ENCODE results near the gene DEFB128. TPM values are rescaled to one million over a fixed set of nuclear protein-coding genes. Genes with fewer than 3 reads are reported as not detected.

DEFB128 gene
- total RNA-seq, 2 donors from 2014 or later, result not detected

GRCh38 chr20:164618-165017, 24.9 kb downstream of the DEFB128 start:
- ATAC-seq (ENCODE audit: insufficient number of reproducible peaks, low FRiP score, low read depth) (no peak), DNase-seq (ENCODE audit: low spot score) (no peak)
- H3K27me3 ChIP-seq (replicated peaks; ENCODE audit: insufficient read depth), result no peaks in the 10 kb centered on the region
- no peak for TF ChIP-seq CTCF (IDR thresholded peaks at IDR 0.05)
- H3K4me3 ChIP-seq, result no peak overlapping the region
- no peaks in the 10 kb centered on the region for H3K36me3 ChIP-seq
- H3K27ac ChIP-seq, result no peak overlapping the region
- no peaks in the 10 kb centered on the region for H3K9me3 ChIP-seq
- no peaks in the 10 kb centered on the region for H3K4me1 ChIP-seq (ENCODE audit: control insufficient read depth in 1 of 2, low read depth in 2 of 2)

- no peak within 1 kb of the TSS for H3K27ac ChIP-seq
- TF ChIP-seq CTCF (IDR thresholded peaks at IDR 0.05), result no peak
These were observed 32.4 kb downstream of the DEFB128 start, which contains the start of gene DEFB127 for GRCh38 chr20:157154-157553. TSS of gene DEFB127 (plus strand) at chr20:157454. CDS start at chr20:157545, 91 bp downstream.

GRCh38 chr20:152131-152530, 37.4 kb downstream of the DEFB128 start:
- Histone ChIP-seq H3K9me3 (no peaks in the 10 kb centered on the region), H3K4me1 (ENCODE audit: control insufficient read depth in 1 of 2, low read depth in 2 of 2) (no peaks in the 10 kb centered on the region), H3K4me3 (no peak overlapping the region), H3K27me3 (replicated peaks; ENCODE audit: insufficient read depth) (no peaks in the 10 kb centered on the region), H3K36me3 (no peaks in the 10 kb centered on the region), H3K27ac (no peak overlapping the region)
- no peak for TF ChIP-seq CTCF (IDR thresholded peaks at IDR 0.05)
- ATAC-seq (ENCODE audit: insufficient number of reproducible peaks, low FRiP score, low read depth) (no peak), DNase-seq (ENCODE audit: low spot score) (no peak)

More at GRCh38 chr20:157154-157553, 32.4 kb downstream of the DEFB128 start, which contains the start of gene DEFB127:
- Histone ChIP-seq H3K27me3 (replicated peaks; ENCODE audit: insufficient read depth) (no peaks in the 10 kb centered on the region), H3K4me1 (ENCODE audit: control insufficient read depth in 1 of 2, low read depth in 2 of 2) (no peaks in the 10 kb centered on the region), H3K9me3 (no peaks in the 10 kb centered on the region), H3K36me3 (no peaks in the 10 kb centered on the region), H3K4me3 (no peak within 1 kb of the TSS)
- DNase-seq (ENCODE audit: low spot score), result no peak
- ATAC-seq (ENCODE audit: insufficient number of reproducible peaks, low FRiP score, low read depth), result no peak

GRCh38 chr20:145877-146276, 43.6 kb downstream of the DEFB128 start:
- Histone ChIP-seq H3K36me3 (no peaks in the 10 kb centered on the region), H3K4me3 (no peak overlapping the region), H3K27ac (no peak overlapping the region), H3K9me3 (no peaks in the 10 kb centered on the region), H3K27me3 (replicated peaks; ENCODE audit: insufficient read depth) (no peaks in the 10 kb centered on the region), H3K4me1 (ENCODE audit: control insufficient read depth in 1 of 2, low read depth in 2 of 2) (no peaks in the 10 kb centered on the region)
- no peak for ATAC-seq (ENCODE audit: insufficient number of reproducible peaks, low FRiP score, low read depth)
- TF ChIP-seq CTCF (IDR thresholded peaks at IDR 0.05), result no peak
- no peak for DNase-seq (ENCODE audit: low spot score)

GRCh38 chr20:142290-142689, 47.2 kb downstream of the DEFB128 start, which contains the start of gene DEFB126:
TSS of gene DEFB126 (plus strand) at chr20:142590. CDS start at chr20:142629, 39 bp downstream.
- Histone ChIP-seq H3K27ac (no peak within 1 kb of the TSS), H3K36me3 (no peaks in the 10 kb centered on the region), H3K9me3 (no peaks in the 10 kb centered on the region), H3K4me3 (no peak within 1 kb of the TSS), H3K27me3 (replicated peaks; ENCODE audit: insufficient read depth) (no peaks in the 10 kb centered on the region), H3K4me1 (ENCODE audit: control insufficient read depth in 1 of 2, low read depth in 2 of 2) (no peaks in the 10 kb centered on the region)
- DNase-seq (ENCODE audit: low spot score), result no peak
- no peak for ATAC-seq (ENCODE audit: insufficient number of reproducible peaks, low FRiP score, low read depth)
- TF ChIP-seq CTCF (IDR thresholded peaks at IDR 0.05), result no peak

Other genes with a start within 250 kb of the DEFB128 start
- not detected for gene DEFB125, start 102.0 kb downstream of the DEFB128 start, total RNA-seq
- gene DEFB126, start 47.1 kb downstream of the DEFB128 start, total RNA-seq, result not detected
- gene DEFB127, start 32.3 kb downstream of the DEFB128 start, total RNA-seq, result not detected
- gene DEFB129, start 37.5 kb upstream of the DEFB128 start, total RNA-seq, result not detected
- not detected for gene DEFB132, start 68.0 kb upstream of the DEFB128 start, total RNA-seq
- 1 to 10 TPM in 1 of 2 donors, under 1 TPM in 1; 0.92 to 6.2 TPM for gene C20orf96, start 101.0 kb upstream of the DEFB128 start, total RNA-seq
- 10 to 100 TPM; 14.4 to 19.5 TPM for gene ZCCHC3, start 107.9 kb upstream of the DEFB128 start, total RNA-seq
- gene SOX12, start 135.8 kb upstream of the DEFB128 start, total RNA-seq, result 1 to 10 TPM; 3.9 to 5.4 TPM
- 10 to 100 TPM; 25.1 to 56.9 TPM for gene NRSN2, start 157.4 kb upstream of the DEFB128 start, total RNA-seq
- gene TRIB3, start 191.0 kb upstream of the DEFB128 start, total RNA-seq, result 1 to 10 TPM; 2.7 to 5.0 TPM
- gene RBCK1, start 218.6 kb upstream of the DEFB128 start, total RNA-seq, result 100 to 1,000 TPM in 1 of 2 donors, 10 to 100 TPM in 1; 84.0 to 102 TPM